Adrenal gland (tissue), 5 donors: ENCODE data around the gene PSMB7.

Experiments used
- POLR2A ChIP-seq, 2 donors: fragments of 450-650 bp; IDR thresholded peaks; one replicate each; pipeline ENCODE4 v1.6.1; 2017; ENCODE audit warnings: antibody characterized with exemption in 2 of 2, mild to moderate bottlenecking in 2 of 2, moderate library complexity in 1 of 2
- TF ChIP-seq, protein P1 (sequence below), 6 experiments: fragments of 450-650 bp in 4 of 6; fragments of 200-600 bp in 2 of 6; sonication (generic) in 1 of 6; IDR thresholded peaks; 1 replicate in 5 of 6; 2 replicates in 1 of 6; pipeline versions ENCODE4 v1.5.1 to v1.8.0; 2016 to 2021; ENCODE audit warnings: antibody characterized with exemption in 6 of 6, mild to moderate bottlenecking in 2 of 6, moderate library complexity in 1 of 6
- donor health status: DM: no; HTN: no; CAD: no.

DNA sequence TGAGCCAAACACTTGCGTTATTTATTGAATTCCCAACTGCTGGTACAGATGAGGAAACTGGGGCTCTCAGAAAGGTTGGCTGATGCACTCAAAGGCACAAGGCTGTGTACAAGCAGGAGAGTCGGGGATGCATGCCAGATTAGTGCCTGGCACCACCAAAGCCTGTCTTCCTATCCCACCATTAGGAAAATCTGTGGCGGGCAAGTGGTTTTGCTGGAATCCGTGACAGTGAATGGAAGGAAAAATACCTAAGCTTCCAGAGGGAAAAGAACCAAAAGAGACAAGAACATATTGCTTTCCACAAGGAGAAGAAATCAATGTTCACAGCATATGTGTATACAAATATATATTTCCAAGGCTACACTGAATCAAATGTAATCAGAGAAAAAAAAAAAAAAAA lies 51.1 kb downstream of the PSMB7 start:
- TF ChIP-seq POLR2A (IDR thresholded peaks at IDR 0.05) = no peak
- TF ChIP-seq, protein P1, sequence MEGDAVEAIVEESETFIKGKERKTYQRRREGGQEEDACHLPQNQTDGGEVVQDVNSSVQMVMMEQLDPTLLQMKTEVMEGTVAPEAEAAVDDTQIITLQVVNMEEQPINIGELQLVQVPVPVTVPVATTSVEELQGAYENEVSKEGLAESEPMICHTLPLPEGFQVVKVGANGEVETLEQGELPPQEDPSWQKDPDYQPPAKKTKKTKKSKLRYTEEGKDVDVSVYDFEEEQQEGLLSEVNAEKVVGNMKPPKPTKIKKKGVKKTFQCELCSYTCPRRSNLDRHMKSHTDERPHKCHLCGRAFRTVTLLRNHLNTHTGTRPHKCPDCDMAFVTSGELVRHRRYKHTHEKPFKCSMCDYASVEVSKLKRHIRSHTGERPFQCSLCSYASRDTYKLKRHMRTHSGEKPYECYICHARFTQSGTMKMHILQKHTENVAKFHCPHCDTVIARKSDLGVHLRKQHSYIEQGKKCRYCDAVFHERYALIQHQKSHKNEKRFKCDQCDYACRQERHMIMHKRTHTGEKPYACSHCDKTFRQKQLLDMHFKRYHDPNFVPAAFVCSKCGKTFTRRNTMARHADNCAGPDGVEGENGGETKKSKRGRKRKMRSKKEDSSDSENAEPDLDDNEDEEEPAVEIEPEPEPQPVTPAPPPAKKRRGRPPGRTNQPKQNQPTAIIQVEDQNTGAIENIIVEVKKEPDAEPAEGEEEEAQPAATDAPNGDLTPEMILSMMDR (IDR thresholded peaks at IDR 0.05) = no peak
